ENCODE results near the gene CACNA1A.

The CACNA1A gene

DNA sequence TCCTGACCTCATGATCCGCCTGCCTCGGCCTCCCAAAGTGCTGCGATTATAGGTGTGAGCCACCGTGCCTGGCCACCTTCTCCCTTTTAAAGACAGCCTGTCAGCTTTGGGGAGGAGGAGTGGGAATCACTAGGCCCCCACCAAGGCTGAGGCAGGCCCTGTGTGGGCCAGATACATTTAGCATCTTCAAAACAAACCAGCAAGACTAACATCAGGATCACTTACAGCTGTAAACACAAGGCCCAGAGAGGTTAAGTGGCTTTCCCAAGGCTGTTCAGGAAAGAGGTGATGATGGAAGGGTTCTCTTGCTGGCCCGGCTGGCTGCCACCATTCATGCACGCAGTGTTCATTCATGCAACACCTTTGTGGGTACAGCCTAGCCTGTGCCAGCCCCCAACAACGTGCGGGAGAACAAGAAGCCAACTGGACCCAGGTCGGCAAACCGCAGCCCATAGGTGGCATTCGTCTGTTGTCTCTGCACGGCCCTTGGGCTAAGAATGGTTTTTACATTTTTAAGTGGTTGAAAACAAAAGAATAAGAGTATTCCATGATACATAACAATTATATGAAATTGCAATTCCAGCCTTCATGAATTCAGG, 333.0 kb downstream of the CACNA1A start:
- H3K9ac ChIP-seq (ENCODE audit: low read length): no peak overlapping the region
- peak overlapping the region; percentile 28 for H3K14ac ChIP-seq (ENCODE audit: low read length)
- H2AK5ac ChIP-seq (ENCODE audit: low read length): peak overlapping the region; percentile 49
- no peaks in the 10 kb centered on the region for H3K27me3 ChIP-seq (ENCODE audit: insufficient read depth, low read length)
- no peaks in the 10 kb centered on the region for H3K36me3 ChIP-seq (ENCODE audit: control insufficient read depth in 1 of 2, insufficient read depth in 2 of 2, low read length in 2 of 2)
- H3K4me3 ChIP-seq (ENCODE audit: low read depth, low read length): no peak overlapping the region
- H2BK5ac ChIP-seq (ENCODE audit: low read depth, low read length, poor library complexity): no peak overlapping the region
- no peak overlapping the region for H2AFZ ChIP-seq (ENCODE audit: insufficient read depth, low read length, poor library complexity)
- no peak overlapping the region for H4K8ac ChIP-seq (ENCODE audit: low read depth, low read length)
- peaks cover 24 to 30% of the 10 kb centered on the region in 2 experiments for H3K4me1 ChIP-seq (ENCODE audit: control insufficient read depth in 1 of 2, insufficient read depth in 2 of 2, low read length in 2 of 2)
- H4K12ac ChIP-seq (ENCODE audit: low read depth, low read length): no peak overlapping the region
- peak overlapping the region; percentile 15 for H2BK120ac ChIP-seq (ENCODE audit: insufficient read depth, low read length, poor library complexity)
- peaks cover 24% of the 10 kb centered on the region for H3K79me1 ChIP-seq (ENCODE audit: low read length)
- no CpG with 5 or more reads among the region's 12 CpGs for WGBS (ENCODE audit: extremely low coverage, insufficient coverage, insufficient read length)
- no peak for DNase-seq
- H3K79me2 ChIP-seq (ENCODE audit: control insufficient read depth, insufficient read depth, low read length, poor library complexity): no peaks in the 10 kb centered on the region
- H3K4ac ChIP-seq (ENCODE audit: low read depth, low read length): no peak overlapping the region
- H3K4me2 ChIP-seq (ENCODE audit: low read length): no peak overlapping the region
- peak overlapping the region; percentile 57 for H4K91ac ChIP-seq (ENCODE audit: low read depth, low read length)
- H3K27ac ChIP-seq (ENCODE audit: low read depth, low read length): no peak overlapping the region
- no peak overlapping the region for H3K23ac ChIP-seq (ENCODE audit: low read length)
- peak overlapping the region; percentile 77 for H2BK12ac ChIP-seq (ENCODE audit: low read length)
- no peak overlapping the region for H3K18ac ChIP-seq (ENCODE audit: low read length)
- H3K9me3 ChIP-seq (ENCODE audit: insufficient read depth, low read depth, low read length): no peaks in the 10 kb centered on the region

DNA sequence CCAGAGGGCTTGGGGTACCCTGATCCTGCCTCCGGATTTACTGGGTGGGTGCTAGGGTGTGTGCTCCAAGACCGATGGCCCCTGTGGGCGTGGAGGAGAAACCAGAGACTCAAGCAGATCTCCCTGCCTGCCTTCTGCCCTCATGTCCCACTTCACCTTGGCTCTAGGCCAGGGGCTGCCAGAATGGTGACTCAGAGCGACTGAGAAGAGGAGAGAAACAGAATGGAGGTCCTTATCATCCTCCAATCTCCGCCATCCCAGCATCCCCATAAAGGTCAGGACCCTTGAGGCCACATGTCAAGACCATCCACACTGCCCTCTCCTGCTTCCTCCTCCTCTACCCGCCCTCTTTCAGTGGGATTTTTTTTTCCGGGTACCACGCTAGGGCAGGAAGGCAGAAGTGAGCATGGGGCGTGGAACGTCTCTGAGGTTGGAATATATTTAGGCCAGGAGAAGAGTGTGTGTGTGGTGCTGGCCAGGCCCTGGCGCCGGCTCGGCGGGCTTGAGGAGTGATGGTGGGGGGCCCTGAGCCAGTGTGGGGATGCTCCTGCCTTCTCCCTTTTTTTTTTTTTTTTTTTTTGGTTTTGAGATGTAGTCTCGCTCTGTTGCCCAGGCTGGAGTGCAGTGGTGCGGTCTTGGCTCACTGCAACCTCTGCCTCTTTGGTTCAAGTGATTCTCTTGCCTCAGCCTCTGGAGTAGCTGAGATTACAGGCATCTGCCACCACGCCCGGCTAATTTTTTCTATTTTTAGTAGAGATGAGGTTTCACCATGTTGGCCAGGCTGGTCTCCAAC, 333.7 kb downstream of the CACNA1A start:
- peak; percentile 87 to 95 for DNase-seq
- peak overlapping the region; percentile 10 for H3K27ac ChIP-seq (ENCODE audit: low read depth, low read length)
- H3K4ac ChIP-seq (ENCODE audit: low read depth, low read length): no peak overlapping the region
- H3K18ac ChIP-seq (ENCODE audit: low read length): no peak overlapping the region
- no peak overlapping the region for H4K12ac ChIP-seq (ENCODE audit: low read depth, low read length)
- no CpG with 5 or more reads among the region's 18 CpGs for WGBS (ENCODE audit: extremely low coverage, insufficient coverage, insufficient read length)
- no peak overlapping the region for H2AK5ac ChIP-seq (ENCODE audit: low read length)
- H4K8ac ChIP-seq (ENCODE audit: low read depth, low read length): no peak overlapping the region
- H4K91ac ChIP-seq (ENCODE audit: low read depth, low read length): peak overlapping the region; percentile 68
- H3K79me2 ChIP-seq (ENCODE audit: control insufficient read depth, insufficient read depth, low read length, poor library complexity): no peaks in the 10 kb centered on the region
- H2BK120ac ChIP-seq (ENCODE audit: insufficient read depth, low read length, poor library complexity): peak overlapping the region; percentile 59
- H2AFZ ChIP-seq (ENCODE audit: insufficient read depth, low read length, poor library complexity): peak overlapping the region; percentile 53
- no peak overlapping the region for H3K4me2 ChIP-seq (ENCODE audit: low read length)
- H3K4me3 ChIP-seq (ENCODE audit: low read depth, low read length): no peak overlapping the region
- no peaks in the 10 kb centered on the region for H3K27me3 ChIP-seq (ENCODE audit: insufficient read depth, low read length)
- H3K79me1 ChIP-seq (ENCODE audit: low read length): peaks cover 31% of the 10 kb centered on the region
- peak overlapping the region; percentile 10 for H2BK5ac ChIP-seq (ENCODE audit: low read depth, low read length, poor library complexity)
- no peaks in the 10 kb centered on the region for H3K36me3 ChIP-seq (ENCODE audit: control insufficient read depth in 1 of 2, insufficient read depth in 2 of 2, low read length in 2 of 2)
- H3K14ac ChIP-seq (ENCODE audit: low read length): peak overlapping the region; percentile 58
- no peak overlapping the region for H3K23ac ChIP-seq (ENCODE audit: low read length)
- peak overlapping the region; percentile 70 for H2BK12ac ChIP-seq (ENCODE audit: low read length)
- H3K4me1 ChIP-seq (ENCODE audit: control insufficient read depth in 1 of 2, insufficient read depth in 2 of 2, low read length in 2 of 2): peaks cover 28 to 32% of the 10 kb centered on the region in 2 experiments
- H3K9ac ChIP-seq (ENCODE audit: low read length): no peak overlapping the region
- no peaks in the 10 kb centered on the region for H3K9me3 ChIP-seq (ENCODE audit: insufficient read depth, low read depth, low read length)

DNA sequence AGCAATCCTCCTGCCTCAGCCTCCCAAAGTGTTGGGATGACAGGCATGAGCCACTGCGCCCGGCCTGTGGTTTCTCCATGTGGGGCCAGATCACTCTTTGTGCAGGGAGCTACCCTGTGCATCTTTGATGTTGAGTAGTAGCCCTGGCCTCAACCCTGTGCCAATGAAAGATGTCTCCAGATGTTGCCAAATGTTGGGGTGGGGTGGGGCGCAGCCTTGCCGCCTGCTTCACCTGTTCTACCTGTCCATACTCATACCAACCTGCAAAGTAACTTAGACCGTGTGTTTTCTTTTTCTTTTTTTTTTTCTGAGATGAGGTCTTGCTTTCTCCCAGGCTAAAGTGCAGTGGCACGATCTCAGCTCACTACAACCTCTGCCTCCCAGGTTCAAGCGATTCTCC, 335.1 kb downstream of the CACNA1A start:
- H3K4me1 ChIP-seq (ENCODE audit: control insufficient read depth in 1 of 2, insufficient read depth in 2 of 2, low read length in 2 of 2): peaks cover 32 to 34% of the 10 kb centered on the region in 2 experiments
- H4K91ac ChIP-seq (ENCODE audit: low read depth, low read length): peak overlapping the region; percentile 79

DNA sequence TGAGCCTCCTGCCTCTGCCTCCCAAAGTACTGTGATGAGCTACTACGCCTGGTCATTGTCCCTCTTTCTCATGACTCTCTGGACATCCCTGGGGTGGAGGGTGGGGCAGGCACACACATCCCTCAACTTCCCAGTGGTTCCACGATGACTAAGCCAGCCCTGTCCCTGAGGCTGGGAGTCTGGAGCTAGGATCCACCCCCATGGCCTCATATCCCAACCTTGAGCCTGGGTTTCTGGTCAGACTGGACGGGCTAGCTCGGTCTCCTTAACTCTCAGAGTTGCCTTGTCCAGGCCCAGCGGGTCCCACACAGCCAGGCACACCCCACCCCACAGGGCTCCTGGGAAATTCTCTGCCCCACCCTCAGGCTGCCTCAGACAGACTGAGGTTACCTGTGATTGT, 336.5 kb downstream of the CACNA1A start:
- Histone ChIP-seq H3K27ac (ENCODE audit: low read depth, low read length) (peak overlapping the region; percentile 52), H3K4me1 (ENCODE audit: control insufficient read depth in 1 of 2, insufficient read depth in 2 of 2, low read length in 2 of 2) (peaks cover 41% of the 10 kb centered on the region in 2 experiments), H3K79me1 (ENCODE audit: low read length) (peaks cover 51% of the 10 kb centered on the region), H3K23ac (ENCODE audit: low read length) (no peak overlapping the region), H2AFZ (ENCODE audit: insufficient read depth, low read length, poor library complexity) (peak overlapping the region; percentile 8), H2BK12ac (ENCODE audit: low read length) (no peak overlapping the region), H3K18ac (ENCODE audit: low read length) (no peak overlapping the region), H2AK5ac (ENCODE audit: low read length) (no peak overlapping the region), H3K79me2 (ENCODE audit: control insufficient read depth, insufficient read depth, low read length, poor library complexity) (peaks cover 2% of the 10 kb centered on the region), H2BK5ac (ENCODE audit: low read depth, low read length, poor library complexity) (no peak overlapping the region), H4K91ac (ENCODE audit: low read depth, low read length) (peak overlapping the region; percentile 82), H4K8ac (ENCODE audit: low read depth, low read length) (no peak overlapping the region), H3K4me3 (ENCODE audit: low read depth, low read length) (no peak overlapping the region), H3K4me2 (ENCODE audit: low read length) (no peak overlapping the region), H4K12ac (ENCODE audit: low read depth, low read length) (no peak overlapping the region), H3K9me3 (ENCODE audit: insufficient read depth, low read depth, low read length) (no peaks in the 10 kb centered on the region), H3K9ac (ENCODE audit: low read length) (no peak overlapping the region), H2BK120ac (ENCODE audit: insufficient read depth, low read length, poor library complexity) (no peak overlapping the region), H3K36me3 (ENCODE audit: control insufficient read depth in 1 of 2, insufficient read depth in 2 of 2, low read length in 2 of 2) (no peaks in the 10 kb centered on the region), H3K4ac (ENCODE audit: low read depth, low read length) (no peak overlapping the region), H3K27me3 (ENCODE audit: insufficient read depth, low read length) (no peaks in the 10 kb centered on the region), H3K14ac (ENCODE audit: low read length) (no peak overlapping the region)
- DNase-seq: peak; percentile 99
- WGBS (ENCODE audit: extremely low coverage, insufficient coverage, insufficient read length): no CpG with 5 or more reads among the region's 5 CpGs

More for the DNA sequence above, 335.1 kb downstream of the CACNA1A start:
- no peak overlapping the region for H3K4me2 ChIP-seq (ENCODE audit: low read length)
- no peak overlapping the region for H4K12ac ChIP-seq (ENCODE audit: low read depth, low read length)
- no peaks in the 10 kb centered on the region for H3K36me3 ChIP-seq (ENCODE audit: control insufficient read depth in 1 of 2, insufficient read depth in 2 of 2, low read length in 2 of 2)
- peaks cover 38% of the 10 kb centered on the region for H3K79me1 ChIP-seq (ENCODE audit: low read length)
- no peak overlapping the region for H3K4ac ChIP-seq (ENCODE audit: low read depth, low read length)
- H2BK5ac ChIP-seq (ENCODE audit: low read depth, low read length, poor library complexity): peak overlapping the region; percentile 57
- H3K9me3 ChIP-seq (ENCODE audit: insufficient read depth, low read depth, low read length): no peaks in the 10 kb centered on the region
- H3K9ac ChIP-seq (ENCODE audit: low read length): no peak overlapping the region
- H3K4me3 ChIP-seq (ENCODE audit: low read depth, low read length): no peak overlapping the region
- H2AK5ac ChIP-seq (ENCODE audit: low read length): peak overlapping the region; percentile 72
- peak overlapping the region; percentile 41 for H2BK120ac ChIP-seq (ENCODE audit: insufficient read depth, low read length, poor library complexity)
- no peak overlapping the region for H2AFZ ChIP-seq (ENCODE audit: insufficient read depth, low read length, poor library complexity)
- WGBS (ENCODE audit: extremely low coverage, insufficient coverage, insufficient read length): no CpG with 5 or more reads among the region's 7 CpGs
- peak overlapping the region; percentile 49 for H3K18ac ChIP-seq (ENCODE audit: low read length)
- H2BK12ac ChIP-seq (ENCODE audit: low read length): peak overlapping the region; percentile 69
- no peaks in the 10 kb centered on the region for H3K79me2 ChIP-seq (ENCODE audit: control insufficient read depth, insufficient read depth, low read length, poor library complexity)
- H3K27me3 ChIP-seq (ENCODE audit: insufficient read depth, low read length): no peaks in the 10 kb centered on the region
- H3K23ac ChIP-seq (ENCODE audit: low read length): no peak overlapping the region
- no peak overlapping the region for H3K27ac ChIP-seq (ENCODE audit: low read depth, low read length)
- peak overlapping the region; percentile 37 for H4K8ac ChIP-seq (ENCODE audit: low read depth, low read length)
- DNase-seq: no peak
- H3K14ac ChIP-seq (ENCODE audit: low read length): peak overlapping the region; percentile 14

Measured in trophoblast cell (in vitro differentiated cells and primary cell).